Upper lobe of left lung (tissue), 6 donors: ENCODE measurements around the gene TBCK. TPM values are rescaled to one million over a fixed set of nuclear protein-coding genes. Genes with fewer than 3 reads are reported as not detected.

Source experiments
- ATAC-seq, 2 donors: fragments of 200-7000 bp; cut with Tn5 transposase; one replicate each; pipeline ENCODE4 v1.9.1; 2022; ENCODE audit warnings: mild to moderate bottlenecking in 2 of 2, moderate library complexity in 2 of 2; ENCODE audit not compliant: low FRiP score in 2 of 2
- DNase-seq, 2 donors: peaks; one replicate each; pipeline ENCODE4 v3.0.0-alpha.2; 2019 to 2020
- H3K27ac ChIP-seq, 4 donors: fragments of 200-600 bp; sonication (generic); one replicate each; pipeline ENCODE4 v1.5.1; 2016 to 2019
- H3K27me3 ChIP-seq, 4 donors: fragments of 200-600 bp; sonication (generic); one replicate each; pipeline ENCODE4 v1.5.1; 2017 to 2019
- H3K36me3 ChIP-seq, 4 donors: fragments of 200-600 bp; sonication (generic); one replicate each; pipeline ENCODE4 v1.5.1; 2016 to 2019
- H3K4me1 ChIP-seq, 4 donors: fragments of 200-600 bp; sonication (generic); one replicate each; pipeline ENCODE4 v1.5.1; 2018 to 2019
- H3K4me3 ChIP-seq, 4 donors: fragments of 200-600 bp; sonication (generic); one replicate each; pipeline ENCODE4 v1.5.1; 2017 to 2019; ENCODE audit warnings: mild to moderate bottlenecking in 2 of 4, moderate library complexity in 1 of 4
- H3K9me3 ChIP-seq, 4 donors: fragments of 200-600 bp; sonication (generic); one replicate each; pipeline ENCODE4 v1.5.1; 2018 to 2019
- CTCF ChIP-seq, 6 experiments: fragments of 450-650 bp in 4 of 6; fragments of 200-600 bp in 2 of 6; sonication (generic) in 2 of 6; IDR thresholded peaks; one replicate each; pipeline ENCODE4 v1.5.1; 2016 to 2019; ENCODE audit warnings: antibody characterized with exemption in 6 of 6
- EP300 ChIP-seq, 4 donors: sonication (generic); formaldehyde crosslinking; IDR thresholded peaks; one replicate each; pipeline ENCODE4 v1.5.1; 2017; ENCODE audit warnings: antibody characterized with exemption in 4 of 4, control low read depth in 2 of 4
- POLR2A ChIP-seq, 4 donors: fragments of 450-650 bp; IDR thresholded peaks; one replicate each; pipeline ENCODE4 v1.5.1; 2016 to 2017; ENCODE audit warnings: antibody characterized with exemption in 4 of 4, mild to moderate bottlenecking in 2 of 4
- POLR2AphosphoS5 ChIP-seq, 2 donors: sonication (generic); formaldehyde crosslinking; IDR thresholded peaks; one replicate each; pipeline ENCODE4 v1.5.1; 2017; ENCODE audit warnings: antibody characterized with exemption in 2 of 2
- WGBS, 2 donors: methylation state at CpG; one replicate each; pipeline ENCODE4 v1.1.5; 2017 to 2018; 5-methylcytosine and 5-hydroxymethylcytosine counted together
- total RNA-seq, 6 donors: library from RNA; depleted of rRNA in 4 of 6; stranded (reverse); fragments of >200 nt in 4 of 6; gene quantifications; one replicate each; pipeline versions ENCODE4 v1.1.0 to v1.2.1, GENCODE V29; 2016 to 2021
- donor health status: DM: no; HTN: no; CAD: no; lungs with moderate emphysema.
- donor health status: DM: no; HTN: yes; CAD: no; lungs with severe emphysema.

TBCK gene
- total RNA-seq, 6 donors from 2014 or later, result 24.8 to 54.5 (median 32.3) TPM

- ATAC-seq, result no peak
- TF ChIP-seq CTCF (IDR thresholded peaks at IDR 0.05), result no peak
- no peak for TF ChIP-seq POLR2A (IDR thresholded peaks at IDR 0.05)
- no peak for TF ChIP-seq POLR2AphosphoS5 (IDR thresholded peaks at IDR 0.05)
- no peak for TF ChIP-seq EP300 (IDR thresholded peaks at IDR 0.05)
- Histone ChIP-seq H3K27ac (no peak overlapping the region), H3K4me3 (no peak overlapping the region), H3K36me3 (peaks cover 0 to 18% (median 2%) of the 10 kb centered on the region in 4 donors), H3K27me3 (no peaks in the 10 kb centered on the region), H3K4me1 (no peaks in the 10 kb centered on the region), H3K9me3 (no peaks in the 10 kb centered on the region)
- WGBS, 2 donors, result 83 to 87% methylated on average over 1 of the region's 1 CpG
- no peak for DNase-seq
Measured at GRCh38 chr4:106192131-106192530, 123.9 kb downstream of the TBCK start.

- TF ChIP-seq POLR2A (IDR thresholded peaks at IDR 0.05) (no peak), EP300 (IDR thresholded peaks at IDR 0.05) (no peak), POLR2AphosphoS5 (IDR thresholded peaks at IDR 0.05) (no peak), CTCF (IDR thresholded peaks at IDR 0.05) (no peak)
- ATAC-seq, result no peak
- DNase-seq, result no peak
- H3K36me3 ChIP-seq, result peaks cover 0 to 4% (median 0%) of the 10 kb centered on the region in 4 donors
- no peak overlapping the region for H3K27ac ChIP-seq
- 100% methylated on average over 1 of the region's 1 CpG for WGBS, 2 donors
- no peaks in the 10 kb centered on the region for H3K27me3 ChIP-seq
- no peaks in the 10 kb centered on the region for H3K4me1 ChIP-seq
- no peaks in the 10 kb centered on the region for H3K9me3 ChIP-seq
- H3K4me3 ChIP-seq, result no peak overlapping the region
Measured at GRCh38 chr4:106186201-106186600, 129.8 kb downstream of the TBCK start.

GRCh38 chr4:106183551-106183950 lies 132.5 kb downstream of the TBCK start:
- ATAC-seq (no peak), DNase-seq (no peak)
- H3K9me3 ChIP-seq, result no peaks in the 10 kb centered on the region
- TF ChIP-seq POLR2AphosphoS5 (IDR thresholded peaks at IDR 0.05) (no peak), POLR2A (IDR thresholded peaks at IDR 0.05) (no peak), CTCF (IDR thresholded peaks at IDR 0.05) (no peak), EP300 (IDR thresholded peaks at IDR 0.05) (no peak)
- H3K4me3 ChIP-seq, result no peak overlapping the region
- no peaks in the 10 kb centered on the region for H3K4me1 ChIP-seq
- no peaks in the 10 kb centered on the region for H3K27me3 ChIP-seq
- no peak overlapping the region for H3K27ac ChIP-seq
- peaks cover 0 to 4% (median 0%) of the 10 kb centered on the region in 4 donors for H3K36me3 ChIP-seq

GRCh38 chr4:106172861-106173260 lies 143.1 kb downstream of the TBCK start:
- no peak for TF ChIP-seq POLR2A (IDR thresholded peaks at IDR 0.05)
- no peak for TF ChIP-seq POLR2AphosphoS5 (IDR thresholded peaks at IDR 0.05)
- no peak for TF ChIP-seq EP300 (IDR thresholded peaks at IDR 0.05)
- no peak for TF ChIP-seq CTCF (IDR thresholded peaks at IDR 0.05)
- ATAC-seq, result no peak
- H3K36me3 ChIP-seq, result peaks cover 0 to 6% (median 2%) of the 10 kb centered on the region in 4 donors
- DNase-seq, result no peak
- no peaks in the 10 kb centered on the region for H3K9me3 ChIP-seq
- no peaks in the 10 kb centered on the region for H3K27me3 ChIP-seq
- no peak overlapping the region for H3K4me3 ChIP-seq
- no peak overlapping the region for H3K27ac ChIP-seq
- no peaks in the 10 kb centered on the region for H3K4me1 ChIP-seq

GRCh38 chr4:106165351-106166010 lies 150.5 kb downstream of the TBCK start:
- ATAC-seq, result no peak
- no peaks in the 10 kb centered on the region for H3K4me1 ChIP-seq
- TF ChIP-seq POLR2A (IDR thresholded peaks at IDR 0.05) (no peak), POLR2AphosphoS5 (IDR thresholded peaks at IDR 0.05) (no peak), EP300 (IDR thresholded peaks at IDR 0.05) (no peak), CTCF (IDR thresholded peaks at IDR 0.05) (no peak)
- no peaks in the 10 kb centered on the region for H3K27me3 ChIP-seq
- DNase-seq, result no peak
- H3K4me3 ChIP-seq, result no peak overlapping the region
- peaks cover 0 to 23% (median 8%) of the 10 kb centered on the region in 4 donors for H3K36me3 ChIP-seq
- no peaks in the 10 kb centered on the region for H3K9me3 ChIP-seq
- WGBS, 2 donors, result 78 to 92% methylated on average over 1 of the region's 1 CpG
- no peak overlapping the region for H3K27ac ChIP-seq
